HG02610 (cell line): ENCODE data around the gene NRXN3.

Experiments used
- ATAC-seq: cut with Tn5 transposase; IDR thresholded peaks from one replicate; pipeline ENCODE4 v1.9.1; 2021; ENCODE audit warnings: mild to moderate bottlenecking, moderate library complexity; ENCODE audit not compliant: unreplicated experiment

The NRXN3 gene

GRCh38 chr14:79424462-79424861, 1254.3 kb downstream of the NRXN3 start:
- ATAC-seq = no peak

- ATAC-seq = no peak
These were observed 1256.1 kb downstream of the NRXN3 start for GRCh38 chr14:79426103-79426755.

GRCh38 chr14:79432640-79433039, 1262.5 kb downstream of the NRXN3 start:
- no peak for ATAC-seq

DNA sequence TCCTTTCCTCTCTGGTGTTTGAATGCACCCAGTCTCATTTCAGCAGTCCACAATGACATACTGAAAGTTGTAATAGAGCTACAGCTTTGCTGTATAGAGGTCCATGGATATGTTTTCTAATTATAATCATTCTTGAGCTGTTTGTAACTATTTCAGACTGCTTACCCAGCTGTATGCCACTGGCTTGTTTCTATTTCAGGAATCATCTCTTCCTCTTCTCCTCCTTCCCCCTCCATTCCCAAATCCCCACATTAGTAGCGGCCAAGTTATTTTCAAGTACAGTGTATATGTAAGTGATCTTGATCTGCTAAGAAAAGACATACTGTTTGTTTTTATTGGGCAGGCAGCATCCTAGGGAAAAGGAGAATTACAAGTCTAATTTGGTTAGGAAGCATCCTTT, 1266.2 kb downstream of the NRXN3 start:
- ATAC-seq = no peak

- no peak for ATAC-seq
These were observed 1267.8 kb downstream of the NRXN3 start for GRCh38 chr14:79437951-79438350.

DNA sequence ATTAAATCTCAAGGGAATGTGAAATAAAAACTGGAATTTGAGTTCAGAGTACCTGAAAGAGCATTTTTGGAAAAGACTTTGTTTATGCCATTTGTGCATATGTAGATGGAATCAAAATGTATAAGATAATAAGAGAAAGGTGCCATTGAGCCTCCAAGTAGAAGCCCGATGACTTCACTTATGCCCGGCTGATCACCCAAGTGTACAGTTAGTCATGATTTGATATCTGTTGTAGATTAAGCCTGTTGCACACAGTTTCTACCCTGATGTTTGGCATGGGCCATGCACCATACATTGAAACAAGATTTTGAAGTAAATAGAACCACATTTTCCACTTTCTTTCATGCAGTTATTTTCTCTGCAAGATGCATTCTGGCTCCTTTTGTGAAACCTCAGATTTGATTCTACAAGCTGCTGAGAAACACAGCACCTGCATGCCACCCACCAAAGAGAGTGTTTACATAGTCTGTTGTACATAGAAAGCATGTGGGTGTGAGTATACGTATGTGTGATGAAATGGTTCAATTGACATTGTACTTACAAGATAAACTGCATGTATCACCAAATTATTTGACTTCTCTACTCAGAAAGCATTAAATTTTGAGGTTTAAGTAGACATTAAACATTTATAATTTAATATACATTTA, 1268.6 kb downstream of the NRXN3 start:
- ATAC-seq = no peak

- ATAC-seq = no peak
These were observed 1272.6 kb downstream of the NRXN3 start for GRCh38 chr14:79442786-79443185.

GRCh38 chr14:79443602-79444001, 1273.4 kb downstream of the NRXN3 start:
- ATAC-seq = no peak

GRCh38 chr14:79448960-79449359, 1278.8 kb downstream of the NRXN3 start:
- no peak for ATAC-seq

GRCh38 chr14:79451601-79452000, 1281.4 kb downstream of the NRXN3 start:
- no peak for ATAC-seq

- no peak for ATAC-seq
These were observed 1283.1 kb downstream of the NRXN3 start for GRCh38 chr14:79453276-79453675.

- no peak for ATAC-seq
These were observed 1294.3 kb downstream of the NRXN3 start for GRCh38 chr14:79464468-79464867.

DNA sequence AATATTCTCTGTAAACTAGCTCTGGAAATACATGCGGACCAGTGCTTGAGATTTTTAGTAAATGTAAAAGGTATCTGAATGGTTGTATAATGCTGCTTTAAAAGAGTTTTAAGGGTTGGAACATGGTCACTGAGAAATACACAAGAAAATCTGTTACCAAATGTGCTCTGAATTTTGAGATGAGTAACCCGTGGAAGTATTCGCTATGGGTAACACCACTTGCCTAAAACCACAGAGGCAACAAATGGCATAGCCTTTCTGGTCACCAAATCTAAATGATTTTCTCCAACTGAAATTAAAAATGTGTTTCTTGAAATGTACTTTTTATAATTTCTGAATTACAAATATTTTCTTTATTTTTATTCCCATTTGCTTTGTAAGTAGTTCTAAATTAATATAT, 1295.5 kb downstream of the NRXN3 start:
- ATAC-seq = no peak

DNA sequence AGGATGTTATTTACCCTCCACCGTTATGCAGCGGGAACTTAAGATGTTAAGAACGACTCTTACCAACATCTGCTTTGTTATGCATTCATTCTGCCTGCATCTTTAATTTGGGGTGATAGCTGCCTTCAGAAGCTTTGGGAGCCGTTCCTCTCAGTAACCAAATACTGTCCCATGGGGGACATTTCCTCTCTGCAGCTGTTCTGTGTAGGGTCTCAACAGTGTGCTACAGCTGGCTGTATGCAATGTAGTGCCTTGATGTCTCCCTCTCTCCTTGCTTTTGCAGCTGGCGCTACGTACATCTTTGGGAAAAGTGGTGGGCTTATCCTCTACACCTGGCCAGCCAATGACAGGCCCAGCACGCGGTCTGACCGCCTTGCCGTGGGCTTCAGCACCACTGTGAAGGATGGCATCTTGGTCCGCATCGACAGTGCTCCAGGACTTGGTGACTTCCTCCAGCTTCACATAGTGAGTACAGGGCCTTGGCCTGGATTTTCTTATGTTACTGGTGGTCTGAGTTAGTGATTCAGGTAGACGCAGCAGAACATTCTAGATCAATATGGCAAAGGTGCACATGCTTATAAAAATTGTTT, 1296.9 kb downstream of the NRXN3 start:
- ATAC-seq = no peak

GRCh38 chr14:79467835-79468234, 1297.7 kb downstream of the NRXN3 start:
- no peak for ATAC-seq

DNA sequence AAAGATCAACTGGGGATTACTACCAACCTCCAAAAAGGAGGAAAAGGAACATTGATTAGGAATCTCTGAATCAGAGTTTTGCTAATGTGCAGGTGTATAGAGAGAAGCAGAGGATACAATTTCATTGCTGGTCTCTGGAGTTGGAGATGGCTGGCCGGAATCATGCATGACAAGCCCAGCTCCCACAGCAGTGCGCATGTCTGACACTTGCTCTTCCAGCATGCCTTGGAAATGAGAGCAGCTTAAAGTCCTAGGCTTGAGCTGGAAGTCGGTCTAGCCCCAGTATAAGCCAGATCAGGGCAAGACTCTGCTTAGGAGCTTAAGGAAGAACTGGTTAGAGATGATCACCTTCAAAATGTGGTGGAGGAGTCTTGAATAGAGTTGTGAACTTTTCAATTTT, 1298.3 kb downstream of the NRXN3 start:
- ATAC-seq = no peak

GRCh38 chr14:79473651-79474050, 1303.5 kb downstream of the NRXN3 start:
- ATAC-seq = no peak

GRCh38 chr14:79475887-79476532, 1305.8 kb downstream of the NRXN3 start:
- no peak for ATAC-seq

DNA sequence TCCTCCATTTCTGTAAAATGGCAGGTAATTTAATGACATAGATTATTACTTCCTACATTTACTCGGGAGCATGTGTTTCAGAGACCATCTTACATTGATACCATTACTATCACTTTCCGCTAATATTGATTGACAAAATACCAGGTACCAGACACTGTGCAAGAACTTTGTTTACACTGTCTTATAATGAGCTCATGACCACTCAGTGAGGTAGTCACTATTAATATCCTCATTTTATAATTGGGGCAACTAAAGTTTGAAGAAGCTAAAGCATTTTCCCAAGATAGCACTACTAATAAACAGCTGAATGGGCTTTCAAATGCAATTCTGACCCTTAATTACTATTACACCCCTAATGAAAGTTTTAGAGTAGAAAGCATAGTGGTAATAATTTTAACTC, 1306.4 kb downstream of the NRXN3 start:
- no peak for ATAC-seq

- ATAC-seq = no peak
These were observed 1310.0 kb downstream of the NRXN3 start for GRCh38 chr14:79480212-79480611.

DNA sequence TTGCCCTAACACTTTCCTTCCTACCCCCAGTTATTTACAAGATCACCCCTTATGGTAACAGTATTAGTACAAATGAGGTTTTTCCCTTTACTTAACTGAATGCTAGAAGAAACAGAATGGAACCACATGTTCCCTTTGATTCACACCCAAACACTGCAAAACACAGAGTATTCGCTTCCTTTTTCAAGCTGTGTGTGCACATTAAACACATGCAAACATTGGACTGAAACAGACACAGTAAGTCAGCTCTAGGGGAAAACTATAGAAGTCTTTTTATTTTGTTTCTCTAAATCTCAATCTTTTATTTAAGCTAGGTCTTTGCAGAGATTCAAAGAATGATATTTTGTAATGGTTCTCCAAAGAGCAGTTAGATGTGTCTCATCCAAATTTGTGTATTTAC, 1312.7 kb downstream of the NRXN3 start:
- no peak for ATAC-seq
